GM12875 (cell line): Measurements from ENCODE around the gene PEX12.

Experiments used
- H3K4me3 ChIP-seq: one replicate; pipeline ENCODE4 v1.5.1; 2011; ENCODE audit warnings: low read depth, low read length, control low read depth
- CTCF ChIP-seq: IDR thresholded peaks from 2 replicates; pipeline ENCODE4 v1.5.1; 2011; ENCODE audit warnings: low read depth, mild to moderate bottlenecking, control low read depth, inconsistent platforms, low read length, moderate library complexity, borderline replicate concordance; ENCODE audit not compliant: insufficient read depth

The PEX12 gene

GRCh38 chr17:35559495-35560210, 18.7 kb downstream of the PEX12 start:
- no peak overlapping the region for H3K4me3 ChIP-seq
- TF ChIP-seq CTCF: no peak

GRCh38 chr17:35557353-35557752, 21.0 kb downstream of the PEX12 start:
- H3K4me3 ChIP-seq: no peak overlapping the region
- no peak for TF ChIP-seq CTCF

DNA sequence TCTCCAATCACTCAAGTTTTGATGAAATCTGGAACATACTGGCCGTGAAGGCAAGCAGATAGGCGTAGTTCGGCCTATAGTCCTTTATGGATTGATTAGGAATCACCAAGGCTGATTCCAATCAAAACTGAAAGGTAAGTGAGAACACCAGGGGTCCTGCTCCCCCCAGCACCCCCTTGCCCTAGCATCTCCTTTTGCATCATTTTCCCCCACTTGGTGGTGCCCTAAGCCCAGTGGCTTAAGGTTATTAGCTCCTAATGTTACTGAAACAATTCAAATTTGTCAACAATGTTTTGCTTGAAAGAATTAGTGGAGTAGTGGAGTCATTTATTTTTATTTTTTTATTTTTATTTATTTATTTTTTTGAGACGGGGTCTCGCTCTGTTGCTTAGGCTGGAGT, 22.7 kb downstream of the PEX12 start:
- no peak for TF ChIP-seq CTCF

DNA sequence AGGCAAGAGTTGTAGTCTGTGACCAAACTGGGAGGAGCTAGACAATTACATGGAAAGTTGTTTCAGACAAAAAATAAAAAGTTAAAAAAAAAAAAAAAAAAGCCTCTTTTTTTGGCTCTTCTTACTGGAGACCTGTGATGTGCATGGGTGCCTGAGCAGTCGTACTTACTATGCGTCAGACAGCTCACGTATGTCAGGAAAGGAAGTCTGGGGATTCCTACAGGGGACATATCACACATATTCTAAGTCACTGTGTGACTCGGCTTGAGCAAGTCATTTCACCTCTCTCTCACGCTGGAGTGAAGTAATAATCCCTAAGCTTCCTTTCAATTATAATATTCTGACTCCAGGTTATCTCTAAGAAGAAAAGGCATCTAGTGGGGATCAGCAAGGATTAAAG, 23.7 kb downstream of the PEX12 start:
- no peak for TF ChIP-seq CTCF
- H3K4me3 ChIP-seq: no peak overlapping the region

More for the DNA sequence above, 22.7 kb downstream of the PEX12 start:
- H3K4me3 ChIP-seq: no peak overlapping the region

GRCh38 chr17:35553310-35553709, 25.1 kb downstream of the PEX12 start:
- no peak overlapping the region for H3K4me3 ChIP-seq
- TF ChIP-seq CTCF: no peak

DNA sequence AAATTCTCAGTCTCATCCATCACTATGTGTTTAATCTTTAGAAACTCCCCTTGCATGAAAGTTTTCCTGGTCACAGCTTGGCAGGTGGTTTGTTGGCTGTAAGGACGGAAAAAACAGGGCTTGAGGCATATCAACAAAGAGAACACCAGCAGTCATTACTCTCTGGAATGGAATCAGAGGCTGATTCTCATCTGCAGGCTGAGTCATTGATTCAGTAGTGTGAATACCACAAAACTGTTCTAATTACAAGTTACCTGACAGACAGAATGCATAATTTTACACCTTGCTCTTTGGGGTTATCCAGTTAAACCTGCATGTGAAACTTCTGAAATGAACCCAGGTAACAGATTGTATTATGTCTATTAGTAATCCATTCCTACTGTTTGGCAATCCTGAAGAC, 29.4 kb downstream of the PEX12 start:
- TF ChIP-seq CTCF: no peak

DNA sequence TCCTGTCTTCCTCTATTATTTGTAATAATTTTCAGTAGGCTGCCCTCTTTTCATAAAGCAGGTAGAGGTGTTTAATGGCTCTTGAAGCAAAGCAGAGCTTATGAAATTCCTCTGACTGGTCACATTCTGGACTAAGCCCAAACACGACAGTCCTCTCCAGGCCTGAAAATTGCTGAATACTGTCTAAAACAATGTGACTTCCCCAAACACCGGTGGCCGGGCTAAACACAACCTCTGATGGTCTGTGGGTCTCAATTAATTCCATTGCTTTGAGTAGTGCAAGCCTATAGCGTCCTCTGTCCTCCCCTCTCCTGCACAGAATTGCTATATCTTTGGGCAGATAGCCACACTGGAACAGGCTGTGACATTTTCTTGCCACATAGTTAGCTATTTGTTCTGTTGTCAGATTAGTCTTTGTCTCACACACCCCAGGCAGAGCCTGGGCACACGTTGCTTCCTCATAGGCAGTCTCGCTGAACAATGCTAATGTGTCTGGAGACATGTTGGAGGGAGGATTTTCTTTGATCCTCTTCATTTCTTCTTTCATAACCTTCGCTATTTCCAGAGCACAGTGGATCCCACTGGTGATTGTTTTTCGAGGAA, 30.1 kb downstream of the PEX12 start:
- H3K4me3 ChIP-seq: no peak overlapping the region
- TF ChIP-seq CTCF: no peak

More for the DNA sequence above, 29.4 kb downstream of the PEX12 start:
- H3K4me3 ChIP-seq: no peak overlapping the region
